GM21786 (cell line): Measurements from ENCODE around the gene MEF2C.

Experiments used
- ATAC-seq: cut with Tn5 transposase; IDR thresholded peaks from one replicate; pipeline ENCODE4 v1.9.1; 2021; ENCODE audit not compliant: unreplicated experiment

Gene MEF2C

DNA sequence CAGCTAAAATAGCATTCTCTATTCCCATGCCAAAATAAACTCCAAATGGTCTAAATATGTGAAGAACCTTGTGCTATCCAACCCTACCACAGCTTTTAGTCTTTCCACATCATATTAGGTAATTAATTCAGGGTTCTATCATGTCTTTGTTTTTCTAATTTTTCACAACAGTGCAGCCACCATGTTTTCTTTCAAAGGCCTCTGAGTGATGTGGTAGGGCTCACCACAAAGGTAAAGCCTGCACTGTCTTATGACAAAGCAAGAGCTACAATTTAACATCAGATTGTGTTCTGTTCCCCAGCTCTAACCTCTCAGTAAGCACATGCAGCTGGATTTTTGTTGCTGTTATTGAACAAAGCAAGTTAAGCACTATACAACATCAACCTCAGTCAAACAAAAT lies 52.4 kb downstream of the MEF2C start:
- ATAC-seq: no peak

- ATAC-seq: no peak
Measured at GRCh38 chr5:88829775-88830174, 53.2 kb downstream of the MEF2C start.

GRCh38 chr5:88829054-88829453 lies 53.9 kb downstream of the MEF2C start:
- ATAC-seq: no peak

GRCh38 chr5:88827997-88828396 lies 55.0 kb downstream of the MEF2C start:
- no peak for ATAC-seq

- peak; percentile 66 for ATAC-seq
Measured at GRCh38 chr5:88826646-88827585, 56.1 kb downstream of the MEF2C start.

DNA sequence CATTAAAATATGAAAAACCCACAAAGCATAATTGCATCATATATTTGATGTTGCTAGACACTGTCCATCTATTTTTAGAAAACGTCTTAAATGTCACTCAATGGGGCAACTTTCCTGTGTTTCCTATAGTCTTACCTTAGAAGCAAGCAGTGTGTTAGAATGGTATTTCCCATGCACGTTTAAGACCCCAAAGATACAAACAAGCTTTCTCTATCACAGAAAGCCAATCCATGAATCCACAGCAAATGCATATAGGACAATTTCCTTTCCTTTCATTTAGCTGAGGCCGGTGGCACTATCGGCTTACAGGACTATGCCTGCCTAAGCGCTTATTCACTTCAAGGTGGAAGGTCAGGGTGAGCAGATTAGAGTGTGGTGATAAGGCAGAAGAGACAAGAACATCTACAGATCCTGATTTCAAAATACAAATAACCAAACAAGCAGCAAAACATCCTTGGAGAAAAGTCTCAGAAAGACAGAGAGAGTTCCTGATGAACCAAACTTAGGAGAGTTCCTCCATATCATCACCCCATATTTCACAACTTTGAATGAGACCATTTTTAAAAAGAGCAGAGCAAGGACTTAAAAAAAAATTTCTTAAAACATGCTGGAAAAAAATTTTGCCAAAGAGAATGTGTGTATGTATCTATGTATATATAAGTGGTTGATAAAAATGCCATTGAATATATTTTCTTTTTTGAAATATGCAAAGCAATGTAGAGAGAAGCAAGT lies 57.2 kb downstream of the MEF2C start:
- no peak for ATAC-seq

GRCh38 chr5:88824892-88825583 lies 57.9 kb downstream of the MEF2C start:
- no peak for ATAC-seq

DNA sequence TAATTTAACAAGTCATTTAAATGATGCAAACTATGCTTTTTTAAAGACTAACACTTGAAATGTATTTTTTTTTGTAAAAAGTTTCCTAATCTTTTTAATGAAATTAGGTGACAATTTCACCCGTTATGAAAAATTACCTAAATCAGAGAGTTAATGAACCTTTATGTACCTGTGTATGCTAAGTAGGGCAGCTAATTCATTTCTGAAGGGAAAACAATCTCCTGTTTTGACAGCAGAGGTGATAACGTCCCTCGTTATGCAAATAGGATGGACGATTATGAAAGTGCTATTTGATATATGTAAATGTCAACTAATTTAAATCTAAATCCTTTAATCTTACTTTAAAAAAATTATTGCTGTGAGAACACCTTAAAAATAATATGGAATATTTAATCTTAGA lies 58.8 kb downstream of the MEF2C start:
- ATAC-seq: no peak

DNA sequence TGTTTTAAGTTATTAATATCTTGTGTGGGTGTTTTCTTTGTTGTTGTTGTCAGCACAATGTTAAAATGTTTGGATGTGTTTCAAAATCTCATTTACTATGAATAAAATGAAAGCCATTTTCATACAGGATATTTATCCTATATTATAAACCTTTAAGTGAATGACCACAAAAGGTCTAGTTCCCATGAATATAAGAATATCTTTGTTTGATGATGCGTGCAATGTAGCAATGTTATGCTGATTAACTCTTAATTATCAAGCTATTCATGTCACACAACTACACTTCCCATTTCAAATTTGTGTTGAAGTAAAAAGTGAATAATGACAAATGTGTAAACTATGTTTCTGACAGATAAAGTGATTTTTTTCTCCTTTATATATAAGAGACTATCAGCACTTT lies 59.8 kb downstream of the MEF2C start:
- ATAC-seq: no peak

GRCh38 chr5:88821161-88821560 lies 61.8 kb downstream of the MEF2C start:
- ATAC-seq: no peak

DNA sequence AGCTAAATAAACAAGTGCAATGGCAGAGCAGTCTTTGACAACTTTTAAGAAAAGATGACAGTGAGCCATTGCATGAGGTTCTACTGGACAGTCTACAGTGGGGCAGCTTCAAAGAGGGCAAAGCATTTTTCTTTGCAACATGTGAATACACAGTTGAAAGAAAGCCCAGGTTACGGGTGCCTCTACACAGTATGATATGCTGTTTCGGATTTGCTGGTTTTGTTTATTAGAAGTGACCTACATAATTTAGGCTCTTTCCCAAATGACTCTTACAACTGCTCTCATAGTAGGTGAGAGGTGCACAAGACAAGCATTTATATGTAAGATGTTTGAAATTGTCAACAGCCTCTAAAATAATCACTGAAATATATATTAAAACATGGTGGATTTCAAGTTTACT lies 62.4 kb downstream of the MEF2C start:
- no peak for ATAC-seq

DNA sequence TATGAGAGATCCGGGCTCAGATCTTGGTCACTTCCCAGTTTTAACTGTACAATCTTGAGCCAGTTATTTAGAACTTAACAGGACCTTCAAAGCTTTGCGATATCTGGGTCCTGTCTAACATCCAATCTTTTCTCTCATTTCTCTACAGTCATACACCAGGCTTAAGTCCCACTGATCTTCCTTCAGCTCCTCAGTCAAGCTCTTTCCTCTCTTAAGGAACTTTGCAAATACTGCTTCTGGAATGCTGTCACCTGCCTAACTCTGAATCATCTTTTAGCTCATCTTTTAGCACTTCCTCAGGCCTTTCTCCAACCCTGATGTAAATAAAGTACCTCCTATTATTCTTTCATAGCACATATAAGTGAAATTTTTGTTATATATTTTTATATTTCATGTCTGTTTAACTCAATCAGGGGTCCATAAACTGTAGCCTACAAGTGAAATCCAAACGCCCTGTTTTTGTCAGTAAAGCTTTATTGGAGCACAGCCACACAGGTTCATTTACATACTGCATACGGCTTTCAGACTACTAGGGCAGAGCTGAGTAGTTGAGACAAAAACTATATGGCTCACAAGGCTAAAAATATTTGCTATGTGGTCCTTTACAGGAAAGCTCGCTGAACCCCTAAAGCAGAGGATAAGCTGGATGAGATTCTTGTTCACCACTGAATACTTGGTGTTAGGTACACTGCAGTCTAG lies 63.5 kb downstream of the MEF2C start:
- peak; percentile 43 for ATAC-seq

GRCh38 chr5:88818296-88818695 lies 64.7 kb downstream of the MEF2C start:
- ATAC-seq: no peak

GRCh38 chr5:88816195-88816594 lies 66.8 kb downstream of the MEF2C start:
- ATAC-seq: no peak

DNA sequence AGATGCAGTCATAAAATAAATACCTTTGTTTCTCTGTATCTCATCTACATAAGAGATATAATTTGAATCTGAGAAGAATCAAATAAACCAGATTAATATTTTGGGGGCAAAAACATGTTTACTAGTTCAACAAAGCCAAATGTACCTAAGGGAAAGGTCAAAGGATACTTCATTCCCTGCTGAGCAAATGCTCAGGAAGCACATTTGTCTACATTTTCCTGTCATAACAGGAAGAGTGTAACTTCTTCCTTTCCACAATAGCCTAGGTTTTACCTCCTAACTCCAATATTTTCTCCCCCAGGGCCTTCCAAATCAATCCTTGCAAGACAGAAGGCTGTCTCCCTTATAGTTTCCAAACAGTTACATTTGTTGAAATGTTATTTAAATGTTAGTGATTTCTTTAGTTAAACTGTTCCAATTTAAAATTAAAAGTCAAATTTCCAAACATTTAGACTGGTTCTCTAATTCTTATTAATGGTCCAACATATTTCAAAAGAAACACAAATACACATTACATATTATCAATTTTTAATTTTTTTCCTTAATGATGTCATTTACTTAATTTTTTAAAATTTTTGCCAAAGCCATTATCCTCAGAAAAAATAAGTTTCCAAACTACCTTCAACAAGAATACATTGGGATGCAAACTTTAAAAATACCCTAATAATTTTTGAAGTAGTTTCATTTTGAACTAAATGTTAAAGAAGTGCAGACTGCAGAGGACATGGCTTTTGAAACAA lies 67.8 kb downstream of the MEF2C start:
- no peak for ATAC-seq

- no peak for ATAC-seq
Measured at GRCh38 chr5:88813805-88814575, 69.0 kb downstream of the MEF2C start.

- ATAC-seq: no peak
Measured at GRCh38 chr5:88813244-88813643, 69.7 kb downstream of the MEF2C start.

DNA sequence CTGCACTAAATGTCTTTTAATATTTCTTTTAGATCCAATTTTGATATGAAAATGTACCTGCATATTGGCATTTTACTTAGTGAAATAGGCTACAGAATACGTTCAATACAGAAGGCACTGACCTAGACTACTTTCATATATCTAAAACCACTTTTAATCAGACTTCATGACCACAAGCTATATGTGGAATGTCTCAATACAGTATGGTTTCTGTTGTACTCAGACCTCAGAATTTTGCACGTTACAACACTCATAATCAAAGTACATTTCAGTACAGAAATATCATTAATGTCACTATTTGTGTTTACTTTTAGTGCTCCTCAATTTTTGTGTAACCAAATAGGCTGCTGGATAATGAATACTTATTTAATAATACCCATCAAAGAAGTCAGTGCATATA lies 74.8 kb downstream of the MEF2C start:
- ATAC-seq: peak; percentile 54

DNA sequence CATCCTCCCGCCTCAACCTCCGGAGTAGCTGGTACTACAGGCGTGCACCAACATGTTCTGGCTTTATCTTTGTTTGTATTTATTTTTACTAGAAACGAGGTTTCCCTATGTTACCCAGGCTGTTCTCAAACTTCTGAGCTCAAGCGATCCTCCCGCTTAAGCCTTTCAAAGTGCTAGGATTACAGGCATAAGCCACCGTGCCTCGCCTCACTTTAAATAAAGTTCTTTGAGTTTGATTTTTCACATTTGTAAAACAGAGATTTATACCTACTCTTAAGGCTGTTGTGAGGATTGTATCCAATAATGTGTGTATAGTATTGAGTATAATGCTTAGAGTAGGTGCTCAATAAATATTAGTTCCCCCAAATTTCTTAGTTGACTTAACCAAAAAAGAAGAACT lies 75.7 kb downstream of the MEF2C start:
- ATAC-seq: no peak

DNA sequence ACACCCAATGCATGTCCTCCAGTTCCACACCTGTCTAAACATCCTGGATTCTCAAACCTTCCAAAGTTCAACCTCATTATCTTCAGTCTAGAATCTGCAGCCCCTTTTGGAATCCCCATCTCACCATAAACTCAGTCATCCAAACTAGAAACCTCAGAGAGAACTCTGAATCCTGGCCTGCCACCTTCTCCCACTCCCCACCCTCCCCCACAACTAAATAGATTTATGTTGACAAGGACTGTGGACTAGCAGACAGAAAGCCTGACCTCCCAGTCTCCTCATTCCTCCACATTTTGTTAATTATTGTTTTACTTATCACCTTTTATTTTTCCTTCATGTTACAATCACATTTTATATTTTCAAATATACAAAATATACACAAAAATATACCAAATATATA lies 76.6 kb downstream of the MEF2C start:
- ATAC-seq: no peak
